Muscle of leg (tissue), 11 donors: Measurements from ENCODE around the gene MB. TPM values are rescaled to one million over a fixed set of nuclear protein-coding genes. Genes with fewer than 3 reads are reported as not detected.

ENCODE experiments used
- DNase-seq: peaks from one replicate; pipeline ENCODE4 v3.0.0; 2013
- H3K27ac ChIP-seq: one replicate; pipeline ENCODE4 v1.5.1; 2013; ENCODE audit warnings: mild to moderate bottlenecking, low read length, control low read depth
- H3K27me3 ChIP-seq: one replicate; pipeline ENCODE4 v1.6.1; 2013; ENCODE audit warnings: low read length; ENCODE audit not compliant: control insufficient read depth, insufficient read depth
- H3K36me3 ChIP-seq: one replicate; pipeline ENCODE4 v1.6.1; 2013; ENCODE audit warnings: low read length; ENCODE audit not compliant: control insufficient read depth, insufficient read depth
- H3K4me1 ChIP-seq: one replicate; pipeline ENCODE4 v1.6.1; 2013; ENCODE audit warnings: low read length; ENCODE audit not compliant: control insufficient read depth, insufficient read depth
- H3K4me3 ChIP-seq: one replicate; pipeline ENCODE4 v1.5.1; 2013; ENCODE audit warnings: low read length, control low read depth
- H3K9me3 ChIP-seq: replicated peaks from 2 replicates; pipeline ENCODE4 v1.6.1; 2013; ENCODE audit warnings: low read depth, low read length; ENCODE audit not compliant: control insufficient read depth
- WGBS: methylation state at CpG from one replicate; pipeline ENCODE4 v1.1.5; 2013; ENCODE audit warnings: missing lambda C conversion rate; ENCODE audit not compliant: insufficient coverage; 5-methylcytosine and 5-hydroxymethylcytosine counted together
- polyA plus RNA-seq, 8 donors: library from polyadenylated mRNA; unstranded; fragments of 120-200 nt; gene quantifications; one replicate each; pipeline versions ENCODE4 v1.2.1 to v1.2.3, GENCODE V29; 2013; ENCODE audit warnings: inconsistent platforms in 1 of 8, low replicate concordance in 1 of 8; ENCODE audit not compliant: insufficient read length in 8 of 8, insufficient read depth in 1 of 8
- total RNA-seq: library from RNA; stranded (reverse); fragments of 120-200 nt; gene quantifications from one replicate; pipeline ENCODE4 v1.2.4, GENCODE V29; 2013

The MB gene
- total and polyA plus RNA-seq, 9 donors: 236 to 415 (median 318) TPM

DNA sequence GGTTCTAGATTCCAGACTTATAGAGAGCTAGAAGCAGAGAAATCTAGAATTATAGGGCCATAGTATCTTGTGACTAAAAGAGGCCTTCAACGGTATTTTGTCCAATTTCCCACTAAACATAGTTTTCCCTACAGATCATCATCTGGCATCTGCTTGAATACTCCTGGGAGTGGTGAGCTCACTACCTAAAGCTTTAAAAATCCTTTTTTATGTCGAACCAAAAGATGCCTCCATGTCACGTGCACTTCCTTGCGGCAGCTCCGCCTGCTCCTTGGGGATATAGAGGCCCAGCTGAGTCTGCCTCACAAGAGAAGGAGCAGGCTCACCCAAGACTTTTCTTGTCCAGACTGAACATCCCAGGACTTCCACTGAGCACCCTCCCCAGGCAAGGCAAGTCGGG is 4.3 kb upstream of the MB start:
- Histone ChIP-seq H3K27ac (peak overlapping the region; percentile 89), H3K36me3 (no peaks in the 10 kb centered on the region), H3K4me3 (peak overlapping the region; percentile 13), H3K4me1 (peaks cover 52% of the 10 kb centered on the region), H3K9me3 (no peaks in the 10 kb centered on the region), H3K27me3 (peaks cover 2% of the 10 kb centered on the region)
- DNase-seq: no peak
- WGBS: 57% methylated on average over 1 of the region's 6 CpGs

DNA sequence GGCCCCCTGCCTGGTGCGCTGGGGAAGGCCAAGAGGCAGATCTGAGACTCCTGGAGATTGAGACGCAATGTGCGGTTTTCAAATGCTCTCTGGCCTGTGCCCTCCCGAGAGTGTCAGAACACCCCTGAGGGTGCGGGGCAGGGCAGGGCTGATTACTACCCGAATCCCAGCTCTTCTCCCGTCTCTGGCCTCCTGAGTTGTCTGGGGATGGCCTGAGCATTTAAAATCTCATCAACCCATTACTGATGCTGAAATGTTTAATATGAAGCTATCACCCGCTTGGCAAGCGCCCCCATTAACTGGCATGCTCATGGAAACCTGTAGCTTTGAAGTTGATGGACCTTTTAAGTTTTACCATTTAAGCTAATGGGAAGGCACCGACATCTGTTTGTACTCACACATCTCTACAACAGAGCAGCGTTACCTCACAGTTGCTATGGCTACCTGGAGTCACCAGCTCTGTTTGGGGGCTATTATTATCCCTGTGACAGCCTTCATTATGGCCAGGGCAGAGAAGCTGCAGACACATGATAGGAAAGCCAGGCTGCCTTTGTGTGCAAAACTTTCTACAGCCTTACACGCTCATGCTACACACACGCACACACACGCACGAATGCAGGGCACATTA is 3.6 kb upstream of the MB start:
- Histone ChIP-seq H3K4me1 (peaks cover 52% of the 10 kb centered on the region), H3K36me3 (no peaks in the 10 kb centered on the region), H3K27ac (peak overlapping the region; percentile 89), H3K9me3 (no peaks in the 10 kb centered on the region), H3K27me3 (peaks cover 2% of the 10 kb centered on the region), H3K4me3 (no peak overlapping the region)
- DNase-seq: peak; percentile 92
- 46% methylated on average over 6 of the region's 15 CpGs for WGBS

DNA sequence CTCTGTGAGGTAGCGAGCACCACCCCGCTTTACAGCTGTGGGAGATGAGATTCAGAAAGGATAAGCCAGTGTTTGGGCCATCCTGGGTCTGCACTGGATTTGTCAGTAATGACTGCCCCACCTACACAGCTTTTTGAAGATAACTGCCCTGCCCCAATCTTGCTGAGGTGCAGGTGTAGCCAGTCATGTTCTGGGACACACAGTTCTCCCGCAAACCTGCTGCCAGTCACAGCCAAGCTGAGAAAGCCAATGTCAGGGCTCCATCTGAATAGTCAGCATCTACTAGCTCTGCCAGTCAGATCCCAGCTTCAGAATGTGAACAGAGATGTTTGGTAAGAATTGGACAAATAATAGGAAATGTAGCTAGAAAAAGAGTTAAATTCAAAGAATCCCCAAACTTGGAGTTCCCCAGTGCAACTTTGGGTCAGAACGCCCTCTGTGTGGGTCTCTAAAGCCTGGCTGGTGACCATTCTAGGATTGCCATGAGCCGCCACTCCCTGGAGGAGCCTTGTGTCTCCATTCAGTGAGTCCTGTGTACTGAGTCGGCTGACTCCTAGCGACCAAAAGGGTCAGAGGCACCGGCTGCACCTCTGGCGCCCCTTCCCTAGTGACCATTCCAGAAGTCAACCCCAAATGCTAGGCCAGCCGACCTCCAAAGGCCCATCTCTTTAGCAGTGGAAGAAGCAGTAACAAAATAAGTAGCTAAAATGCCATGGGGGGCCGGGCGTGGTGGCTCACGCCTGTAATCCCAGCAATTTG is 2.4 kb upstream of the MB start:
- Histone ChIP-seq H3K4me1 (peaks cover 52% of the 10 kb centered on the region), H3K27me3 (peaks cover 2% of the 10 kb centered on the region), H3K36me3 (no peaks in the 10 kb centered on the region), H3K9me3 (no peaks in the 10 kb centered on the region), H3K27ac (no peak overlapping the region), H3K4me3 (no peak overlapping the region)
- no peak for DNase-seq
- 89% methylated on average over 10 of the region's 13 CpGs for WGBS

DNA sequence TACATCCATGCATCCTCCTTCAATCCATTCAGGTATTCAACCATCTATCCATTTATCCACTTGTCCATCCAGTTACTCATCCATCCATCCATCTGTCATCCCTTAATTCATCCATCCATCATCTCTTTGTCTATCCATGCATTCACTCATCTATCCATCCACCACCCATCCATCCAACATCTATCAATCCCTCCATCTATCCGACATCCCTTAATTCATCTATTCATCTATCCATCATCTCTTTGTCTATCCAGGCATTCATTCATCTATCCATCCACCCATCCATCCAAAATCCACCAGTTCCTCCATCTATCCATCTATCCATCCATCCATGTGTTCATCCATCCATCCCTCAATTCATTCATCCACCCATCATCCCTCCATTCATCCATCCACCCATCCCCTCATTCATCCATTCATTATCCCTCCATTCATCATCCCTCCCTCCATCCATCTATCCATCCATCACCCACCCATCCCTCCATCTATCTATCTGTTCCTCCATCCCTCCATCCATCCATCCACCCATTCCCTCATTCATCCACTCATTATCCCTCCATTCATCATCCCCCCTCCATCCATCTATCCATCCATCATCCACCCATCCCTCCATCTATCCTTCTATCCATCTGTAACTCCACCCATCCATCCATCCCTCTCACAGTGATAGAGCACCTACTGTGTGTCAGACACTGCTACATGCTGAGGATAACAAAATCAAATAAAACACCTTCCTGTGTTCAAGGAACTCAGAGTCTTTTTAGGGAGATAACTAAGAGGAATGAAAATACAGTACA is 1.5 kb upstream of the MB start:
- peaks cover 2% of the 10 kb centered on the region for H3K27me3 ChIP-seq
- no peak for DNase-seq
- H3K27ac ChIP-seq: no peak overlapping the region
- H3K36me3 ChIP-seq: no peaks in the 10 kb centered on the region
- H3K4me1 ChIP-seq: peaks cover 52% of the 10 kb centered on the region
- 100% methylated on average over 1 of the region's 1 CpG for WGBS
- no peaks in the 10 kb centered on the region for H3K9me3 ChIP-seq
- no peak overlapping the region for H3K4me3 ChIP-seq

DNA sequence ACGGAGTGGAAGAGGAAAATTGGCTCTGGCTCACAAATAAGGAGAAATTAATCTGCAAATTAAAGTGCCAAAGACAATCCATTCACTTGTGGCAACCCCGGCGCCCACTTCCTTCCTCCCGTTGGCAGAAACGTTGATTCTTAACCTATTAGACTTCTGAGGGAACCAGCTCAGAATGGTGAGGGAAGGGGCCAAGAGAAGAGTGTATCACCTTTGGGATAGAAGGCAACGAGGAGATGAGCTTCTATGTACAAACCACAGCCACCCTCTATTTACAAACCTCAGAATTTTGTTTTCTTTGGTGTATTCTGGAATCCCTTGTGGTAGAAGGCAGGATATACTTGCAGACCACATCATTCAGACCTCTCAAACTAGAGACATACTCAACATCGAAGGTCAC is 1.1 kb downstream of the MB start:
- peaks cover 37% of the 10 kb centered on the region for H3K4me1 ChIP-seq
- peaks cover 2% of the 10 kb centered on the region for H3K27me3 ChIP-seq
- H3K27ac ChIP-seq: no peak overlapping the region
- no peak for DNase-seq
- no peaks in the 10 kb centered on the region for H3K9me3 ChIP-seq
- peaks cover 1% of the 10 kb centered on the region for H3K36me3 ChIP-seq
- no peak overlapping the region for H3K4me3 ChIP-seq
- WGBS: 100% methylated on average over 1 of the region's 7 CpGs

DNA sequence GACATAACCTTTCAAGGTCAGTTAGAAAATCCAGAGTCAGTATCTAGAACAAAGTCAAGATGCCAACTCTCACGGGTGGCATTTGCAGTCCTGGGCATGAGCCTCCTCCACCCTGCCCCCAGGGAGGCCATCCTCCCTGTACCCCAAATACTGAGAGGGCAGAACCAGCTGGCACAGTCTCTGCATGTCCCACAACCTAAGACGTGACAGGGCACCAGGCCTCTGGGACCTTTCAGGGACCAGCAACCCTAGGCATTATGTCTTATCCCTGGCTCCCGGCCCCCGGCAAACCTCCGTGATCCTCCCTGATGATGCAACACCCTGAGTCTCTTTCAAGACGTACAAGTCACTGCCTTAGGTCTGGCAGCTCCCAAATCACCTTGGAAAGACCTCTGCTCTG is 2.0 kb downstream of the MB start:
- peaks cover 3% of the 10 kb centered on the region for H3K36me3 ChIP-seq
- H3K4me1 ChIP-seq: peaks cover 28% of the 10 kb centered on the region
- WGBS: 90% methylated on average over 6 of the region's 6 CpGs

DNA sequence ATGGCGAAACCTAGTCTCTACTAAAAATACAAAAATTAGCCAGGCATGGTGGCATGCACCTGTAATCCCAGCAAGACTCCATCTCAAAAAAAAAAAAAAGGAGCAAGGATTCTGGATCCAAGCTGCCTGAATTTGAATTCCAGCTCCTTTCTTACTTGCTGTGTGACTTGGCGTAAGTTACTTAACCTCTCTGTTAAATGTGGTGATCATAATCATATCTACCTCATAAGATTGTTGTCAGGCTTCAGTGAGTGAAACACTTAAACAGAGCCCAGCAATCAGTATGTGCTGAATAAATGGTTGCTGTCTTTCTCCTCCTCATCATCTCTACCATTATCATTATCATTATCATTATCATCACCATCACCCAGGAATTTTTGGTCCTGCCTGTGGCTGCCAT is 2.7 kb downstream of the MB start:
- Histone ChIP-seq H3K4me3 (no peak overlapping the region), H3K4me1 (peaks cover 22% of the 10 kb centered on the region), H3K36me3 (peaks cover 3% of the 10 kb centered on the region), H3K9me3 (peaks cover 2% of the 10 kb centered on the region), H3K27ac (no peak overlapping the region), H3K27me3 (peaks cover 2% of the 10 kb centered on the region)
- WGBS: no CpG with 5 or more reads among the region's 2 CpGs
- no peak for DNase-seq

More for the DNA sequence above, 2.0 kb downstream of the MB start:
- Histone ChIP-seq H3K4me3 (no peak overlapping the region), H3K27ac (no peak overlapping the region), H3K9me3 (no peaks in the 10 kb centered on the region), H3K27me3 (peaks cover 2% of the 10 kb centered on the region)
- DNase-seq: no peak

DNA sequence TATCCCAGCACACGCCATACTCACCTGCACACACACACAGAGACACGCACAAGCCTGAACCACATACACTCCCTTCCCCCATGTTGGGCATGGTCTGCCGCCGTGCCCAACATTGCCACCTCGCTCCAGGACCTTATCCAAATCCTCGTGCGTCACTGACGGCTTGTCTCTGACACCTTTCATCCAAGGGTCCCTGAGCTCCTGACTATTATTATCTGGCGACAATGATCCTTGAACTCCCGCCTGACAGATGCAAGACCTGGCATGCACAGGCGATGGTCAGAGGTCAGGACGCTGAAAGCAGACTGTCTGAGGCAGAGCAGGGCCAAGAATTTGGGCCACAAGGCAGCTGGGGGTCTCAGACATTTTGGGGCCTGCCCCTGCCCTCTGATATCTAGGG is 4.2 kb downstream of the MB start:
- Histone ChIP-seq H3K4me1 (peaks cover 23% of the 10 kb centered on the region), H3K27ac (no peak overlapping the region), H3K36me3 (peaks cover 3% of the 10 kb centered on the region), H3K4me3 (no peak overlapping the region), H3K27me3 (peaks cover 2% of the 10 kb centered on the region), H3K9me3 (peaks cover 2% of the 10 kb centered on the region)
- 73% methylated on average over 12 of the region's 12 CpGs for WGBS
- DNase-seq: no peak

DNA sequence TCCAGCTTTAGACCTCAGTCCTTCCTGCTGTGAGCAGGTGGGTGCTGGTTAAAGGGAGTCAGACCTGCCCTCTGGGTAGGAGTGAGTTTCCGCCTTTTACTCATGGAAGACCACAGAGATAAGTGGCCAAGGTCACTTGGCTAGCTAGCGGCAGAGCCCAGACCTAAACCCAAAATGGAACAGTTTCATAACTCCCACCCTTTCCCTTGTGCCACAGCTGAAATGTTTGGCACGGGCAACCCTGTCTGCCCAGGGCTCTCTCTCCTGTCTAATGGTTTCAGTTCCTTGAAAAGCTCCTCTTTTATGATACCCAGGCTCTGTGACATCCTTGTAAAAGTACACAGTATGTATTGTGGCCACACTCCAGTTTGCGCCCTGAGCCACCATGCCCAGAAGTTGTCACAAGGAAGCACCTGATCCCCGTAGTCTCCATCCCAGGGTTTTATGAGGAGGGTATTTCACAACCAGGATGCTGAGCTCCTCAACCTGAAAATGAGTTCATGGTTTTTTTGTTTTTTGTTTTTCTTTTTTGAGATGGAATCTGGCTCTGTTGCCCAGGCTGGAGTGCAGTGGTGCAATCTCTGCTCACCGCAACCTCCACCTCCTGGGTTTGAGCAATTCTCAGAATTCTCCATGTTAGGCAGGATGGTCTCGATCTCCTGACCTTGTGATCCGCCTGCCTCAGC is 5.1 kb downstream of the MB start:
- H3K9me3 ChIP-seq: peaks cover 2% of the 10 kb centered on the region
- 83% methylated on average over 8 of the region's 8 CpGs for WGBS
- DNase-seq: no peak
- H3K36me3 ChIP-seq: peaks cover 3% of the 10 kb centered on the region
- peaks cover 1% of the 10 kb centered on the region for H3K27me3 ChIP-seq
- no peak overlapping the region for H3K4me3 ChIP-seq
- H3K4me1 ChIP-seq: peaks cover 21% of the 10 kb centered on the region
- no peak overlapping the region for H3K27ac ChIP-seq
